GM12878 (cell line): ENCODE results near the gene SP3. TPM values are rescaled to one million over a fixed set of nuclear protein-coding genes. Genes with fewer than 3 reads are reported as not detected.

Source experiments
- ATAC-seq: fragments of 200-7000 bp; cut with Tn5 transposase; 3 replicates; pipeline ENCODE4 v1.9.1; 2020; ENCODE audit warnings: mild to moderate bottlenecking, moderate library complexity
- BruUV-seq: library from RNA; stranded (reverse); fragments of 400-500 nt; replicated peaks from 2 replicates; lab custom pipeline; 2021; lab: Mats Ljungman, UMichigan
- CTCF ChIA-PET: fragments of 300-600 bp; sonication (Branson Sonifier 250); formaldehyde crosslinking; extraction: SDS; loops from one replicate; lab custom pipeline; 2021; ENCODE audit warnings: inconsistent platforms; lab: Yijun Ruan, JAX
- POLR2A ChIA-PET: fragments of 350-600 bp; formaldehyde crosslinking; extraction: SDS; loops from one replicate; lab custom pipeline; 2021; ENCODE audit warnings: inconsistent platforms; lab: Charles Lee
- RAD21 ChIA-PET: fragments of 300-600 bp; sonication (Branson Sonifier 250); formaldehyde crosslinking; loops from one replicate; lab custom pipeline; 2023; ENCODE audit warnings: antibody characterized with exemption; ENCODE audit not compliant: unreplicated experiment; lab: Charles Lee
- SMC1A ChIA-PET: fragments of 300-600 bp; sonication (Branson Sonifier 250); formaldehyde crosslinking; loops from one replicate; lab custom pipeline; 2023; ENCODE audit not compliant: unreplicated experiment, uncharacterized antibody; lab: Charles Lee
- DNase-seq: peaks from one replicate; pipeline ENCODE4 v3.0.0-alpha.2; 2011; ENCODE audit warnings: low read depth, low spot score
- FAIRE-seq: peaks from 3 replicates; lab custom pipeline; 2011; peaks lifted over from hg19 to GRCh38; lab: Jason Lieb, UNC
- H2AFZ ChIP-seq: 2 replicates; pipeline ENCODE4 v1.6.0; 2011; ENCODE audit warnings: low read depth, low read length, control low read depth; ENCODE audit not compliant: control insufficient read depth
- H3K27ac ChIP-seq: 2 replicates; pipeline ENCODE4 v1.5.1; 2011; ENCODE audit warnings: control low read depth; ENCODE audit not compliant: control insufficient read depth, insufficient read depth
- H3K27me3 ChIP-seq, 2 experiments: replicated peaks in 1 of 2; 2 replicates each; pipeline versions ENCODE4 v1.6.0 to v1.6.1; 2011; ENCODE audit warnings: low read length in 1 of 2; ENCODE audit not compliant: control insufficient read depth in 2 of 2, insufficient read depth in 2 of 2
- H3K36me3 ChIP-seq, 2 experiments: 2 replicates each; pipeline ENCODE4 v1.5.1; 2011; ENCODE audit warnings: low read length in 1 of 2; ENCODE audit not compliant: control insufficient read depth in 2 of 2, insufficient read depth in 2 of 2
- H3K4me1 ChIP-seq: 2 replicates; pipeline ENCODE4 v1.6.1; 2011; ENCODE audit warnings: mild to moderate bottlenecking, low read length, moderate library complexity, mixed read lengths; ENCODE audit not compliant: control insufficient read depth, insufficient read depth
- H3K4me2 ChIP-seq: 2 replicates; pipeline ENCODE4 v1.6.0; 2011; ENCODE audit warnings: control low read depth; ENCODE audit not compliant: control insufficient read depth, insufficient read depth
- H3K4me3 ChIP-seq: fragments of 200-600 bp; sonication (generic); 2 replicates; pipeline ENCODE4 v1.5.1; 2016
- H3K79me2 ChIP-seq: 2 replicates; pipeline ENCODE4 v1.6.0; 2011; ENCODE audit warnings: low read length; ENCODE audit not compliant: control insufficient read depth, insufficient read depth
- H3K9ac ChIP-seq: 2 replicates; pipeline ENCODE4 v1.8.0; 2011; ENCODE audit warnings: low read length, control low read depth, mixed read lengths; ENCODE audit not compliant: control insufficient read depth, insufficient read depth
- H3K9me3 ChIP-seq: replicated peaks from 3 replicates; pipeline ENCODE4 v1.5.1; 2011; ENCODE audit warnings: mild to moderate bottlenecking, low read length; ENCODE audit not compliant: control insufficient read depth, insufficient read depth
- H4K20me1 ChIP-seq: 2 replicates; pipeline ENCODE4 v1.6.0; 2011; ENCODE audit not compliant: control insufficient read depth, insufficient read depth
- CREB1 ChIP-seq: IDR thresholded peaks from 2 replicates; pipeline ENCODE4 v1.6.1; 2012; ENCODE audit warnings: low read depth, mild to moderate bottlenecking, inconsistent platforms
- ZNF592 ChIP-seq: fragments of 450-650 bp; IDR thresholded peaks from 2 replicates; pipeline ENCODE4 v1.6.1; 2017; ENCODE audit warnings: mild to moderate bottlenecking, moderate library complexity
- WGBS: methylation state at CpG from one replicate; pipeline ENCODE4 v1.1.6; 2016; ENCODE audit warnings: low lambda C conversion rate; ENCODE audit not compliant: insufficient replicate concordance, insufficient coverage; ENCODE audit errors: missing lambda C conversion rate; 5-methylcytosine and 5-hydroxymethylcytosine counted together
- in situ Hi-C: fragments of 300-500 bp; cut with MboI; formaldehyde crosslinking; loops from 9 replicates; pipeline ENCODE4 v1.14.3; 2018; ENCODE audit warnings: mixed read lengths
- intact Hi-C: fragments of 100-400 bp; cut with micrococcal nuclease; formaldehyde crosslinking; loops from one replicate; pipeline ENCODE4 v1.14.2; 2022; ENCODE audit not compliant: unreplicated experiment
- polyA plus RNA-seq, 11 experiments: library from polyadenylated mRNA; depleted of rRNA in 4 of 11; unstranded in 6 of 11; stranded (reverse) in 5 of 11; fragments of >200 nt; fragmentation: Nextera tagmentation in 4 of 11; fragmentation: Illumina TruSeq in 1 of 11; extraction: Ambion mirVana in 4 of 11; extraction: Trizol in 1 of 11; gene quantifications; 1 replicate in 1 of 11; 2 replicates in 10 of 11; pipeline versions ENCODE4 v1.2.1 to v1.2.3, GENCODE V29; 2011 to 2016; ENCODE audit warnings: inconsistent platforms in 2 of 11, missing spikeins in 2 of 11, low read depth in 1 of 11
- total RNA-seq, 4 experiments: library from RNA; depleted of rRNA in 3 of 4; stranded (reverse); fragments of >200 nt in 3 of 4; fragmentation: Illumina TruSeq in 1 of 4; extraction: Trizol in 1 of 4; gene quantifications; 2 replicates each; pipeline versions ENCODE4 v1.2.1 to v1.2.3, GENCODE V29; 2013 to 2021

SP3 gene
- total and polyA plus RNA-seq, 10 of the 15 experiments (the other 5 are each of a cell fraction or from before 2014, with no cell fraction given): 9.9 to 87.6 (median 52.4) TPM

- no peak overlapping the region for H3K4me2 ChIP-seq
- no peaks in the 10 kb centered on the region for H3K4me1 ChIP-seq
- no TSS peak for BruUV-seq
Observed at GRCh38 chr2:173914055-173914927, 50.9 kb downstream of the SP3 start.

More at GRCh38 chr2:173914055-173914927, 50.9 kb downstream of the SP3 start:
- H3K79me2 ChIP-seq: peaks cover 17% of the 10 kb centered on the region
- CTCF ChIA-PET: interaction anchor here (0.6 kb wide), 1 partner anchor 427 kb away, joined by 3 read pairs; no protein-coding TSS in a partner anchor
- TF ChIP-seq CREB1 (no peak), ZNF592 (no peak)
- ATAC-seq (no peak), FAIRE-seq (no peak), DNase-seq (no peak)
- no peak overlapping the region for H3K27ac ChIP-seq
- H3K36me3 ChIP-seq: peaks cover 3 to 24% of the 10 kb centered on the region in 2 experiments
- H3K27me3 ChIP-seq: no peaks in the 10 kb centered on the region
- intact Hi-C loops (no loop called here), in situ Hi-C loops (no loop called here)
- H4K20me1 ChIP-seq: no peaks in the 10 kb centered on the region
- H3K9ac ChIP-seq: no peak overlapping the region
- 94% methylated on average over 3 of the region's 3 CpGs for WGBS
- H3K4me3 ChIP-seq: no peak overlapping the region
- POLR2A ChIA-PET: no interaction called here
- RAD21 ChIA-PET: no interaction called here
- no peak overlapping the region for H2AFZ ChIP-seq
- SMC1A ChIA-PET: no interaction called here
- no peaks in the 10 kb centered on the region for H3K9me3 ChIP-seq
